Kidney epithelial cell (primary cell): ENCODE data around the gene SLC12A3. TPM values are rescaled to one million over a fixed set of nuclear protein-coding genes. Genes with fewer than 3 reads are reported as not detected.

Experiments used
- DNase-seq: peaks from one replicate; pipeline ENCODE4 v3.0.0-alpha.2; 2010; ENCODE audit warnings: low read depth
- H3K27me3 ChIP-seq: 2 replicates; pipeline ENCODE4 v1.6.0; 2011; ENCODE audit warnings: low read length; ENCODE audit not compliant: control insufficient read depth, insufficient read depth
- H3K36me3 ChIP-seq: 2 replicates; pipeline ENCODE4 v1.5.1; 2011; ENCODE audit warnings: low read length; ENCODE audit not compliant: control insufficient read depth, insufficient read depth
- H3K4me3 ChIP-seq: 2 replicates; pipeline ENCODE4 v1.5.1; 2011; ENCODE audit warnings: low read depth, mild to moderate bottlenecking, control low read depth, low read length
- total RNA-seq: library from RNA; depleted of rRNA; stranded (reverse); fragments of >200 nt; gene quantifications from 2 replicates; pipeline ENCODE4 v1.2.3, GENCODE V29; 2015
- TF ChIP-seq, protein P1 (sequence below): IDR thresholded peaks from 2 replicates; pipeline ENCODE4 v1.5.1; 2011; ENCODE audit warnings: mild to moderate bottlenecking, moderate library complexity, low read length, control low read depth, inconsistent platforms; ENCODE audit not compliant: insufficient read depth, poor library complexity, severe bottlenecking

The SLC12A3 gene
- total RNA-seq, 1 donor from 2014 or later = 0.08 TPM

DNA sequence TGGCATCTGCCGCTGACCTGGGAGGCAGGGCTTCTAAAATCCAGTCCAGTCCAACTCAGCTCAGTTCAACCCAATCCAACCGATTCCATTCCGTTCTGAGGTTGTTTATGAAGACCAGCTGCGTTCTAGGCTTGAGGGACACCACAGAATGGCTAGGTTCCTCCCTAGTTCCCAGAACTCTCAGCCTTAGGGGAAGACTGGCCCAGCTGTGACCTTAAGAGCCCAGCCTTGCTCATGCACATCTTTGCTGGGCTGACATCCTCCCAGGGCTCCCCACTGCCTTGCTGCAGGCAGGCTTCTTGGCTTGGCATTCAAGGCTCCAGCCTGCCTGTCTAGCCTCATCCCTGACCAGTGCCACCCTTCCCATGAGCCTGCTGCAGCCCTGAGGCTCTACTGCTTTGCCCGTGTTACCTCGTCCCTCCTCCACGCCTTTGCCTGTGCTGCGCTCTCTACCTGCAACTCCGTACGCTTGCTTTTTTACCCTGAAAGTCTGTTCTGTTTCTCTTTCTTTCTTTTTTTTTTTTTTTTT lies 7.9 kb downstream of the SLC12A3 start:
- no peak overlapping the region for H3K4me3 ChIP-seq
- H3K27me3 ChIP-seq = no peaks in the 10 kb centered on the region
- TF ChIP-seq, protein P1, sequence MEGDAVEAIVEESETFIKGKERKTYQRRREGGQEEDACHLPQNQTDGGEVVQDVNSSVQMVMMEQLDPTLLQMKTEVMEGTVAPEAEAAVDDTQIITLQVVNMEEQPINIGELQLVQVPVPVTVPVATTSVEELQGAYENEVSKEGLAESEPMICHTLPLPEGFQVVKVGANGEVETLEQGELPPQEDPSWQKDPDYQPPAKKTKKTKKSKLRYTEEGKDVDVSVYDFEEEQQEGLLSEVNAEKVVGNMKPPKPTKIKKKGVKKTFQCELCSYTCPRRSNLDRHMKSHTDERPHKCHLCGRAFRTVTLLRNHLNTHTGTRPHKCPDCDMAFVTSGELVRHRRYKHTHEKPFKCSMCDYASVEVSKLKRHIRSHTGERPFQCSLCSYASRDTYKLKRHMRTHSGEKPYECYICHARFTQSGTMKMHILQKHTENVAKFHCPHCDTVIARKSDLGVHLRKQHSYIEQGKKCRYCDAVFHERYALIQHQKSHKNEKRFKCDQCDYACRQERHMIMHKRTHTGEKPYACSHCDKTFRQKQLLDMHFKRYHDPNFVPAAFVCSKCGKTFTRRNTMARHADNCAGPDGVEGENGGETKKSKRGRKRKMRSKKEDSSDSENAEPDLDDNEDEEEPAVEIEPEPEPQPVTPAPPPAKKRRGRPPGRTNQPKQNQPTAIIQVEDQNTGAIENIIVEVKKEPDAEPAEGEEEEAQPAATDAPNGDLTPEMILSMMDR = no peak
- DNase-seq = no peak
- no peaks in the 10 kb centered on the region for H3K36me3 ChIP-seq

DNA sequence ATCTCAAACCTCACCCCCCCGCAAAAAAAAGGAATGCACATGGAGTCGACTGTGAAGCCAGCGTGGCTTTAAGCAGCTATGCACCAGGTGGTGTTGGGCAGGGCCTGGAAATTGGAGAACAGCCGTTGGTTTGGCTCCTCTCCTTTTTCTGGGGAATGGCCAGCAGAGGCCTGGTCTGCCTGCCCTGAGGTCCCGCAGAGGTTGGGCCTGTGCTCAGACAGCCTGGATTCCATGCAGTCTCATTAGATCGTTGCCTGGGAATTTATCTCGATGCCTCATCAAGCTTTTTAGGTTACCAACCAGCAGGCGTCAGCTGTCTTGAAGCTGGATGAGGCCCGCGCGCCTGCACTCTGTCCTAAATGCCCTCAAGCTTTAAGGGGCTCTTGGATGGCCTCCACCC lies 9.8 kb downstream of the SLC12A3 start:
- H3K36me3 ChIP-seq = no peaks in the 10 kb centered on the region
- no peaks in the 10 kb centered on the region for H3K27me3 ChIP-seq
- no peak overlapping the region for H3K4me3 ChIP-seq
- TF ChIP-seq, protein P1 = no peak
- DNase-seq = no peak

DNA sequence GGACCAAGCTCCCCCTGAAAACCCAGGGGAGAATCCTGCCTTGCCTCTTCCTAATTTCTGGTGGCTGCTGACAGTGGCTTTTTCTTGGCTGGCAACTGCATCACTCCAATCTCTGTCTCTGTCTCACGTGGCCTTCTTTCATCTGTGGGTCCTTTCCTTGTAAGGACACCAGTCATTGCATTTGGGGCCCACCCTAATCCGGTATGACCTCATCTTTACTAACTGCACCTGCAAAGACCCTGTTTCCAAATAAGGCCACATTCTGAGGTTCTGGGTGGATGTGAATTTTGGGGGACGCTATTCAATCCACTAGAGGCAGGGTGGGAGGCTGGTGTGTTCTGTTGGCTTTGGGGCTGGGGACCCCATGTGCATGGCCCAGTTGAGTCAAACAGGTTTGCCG lies 11.0 kb downstream of the SLC12A3 start:
- no peak for DNase-seq
- Histone ChIP-seq H3K4me3 (no peak overlapping the region), H3K36me3 (no peaks in the 10 kb centered on the region), H3K27me3 (no peaks in the 10 kb centered on the region)
- TF ChIP-seq, protein P1 = no peak

DNA sequence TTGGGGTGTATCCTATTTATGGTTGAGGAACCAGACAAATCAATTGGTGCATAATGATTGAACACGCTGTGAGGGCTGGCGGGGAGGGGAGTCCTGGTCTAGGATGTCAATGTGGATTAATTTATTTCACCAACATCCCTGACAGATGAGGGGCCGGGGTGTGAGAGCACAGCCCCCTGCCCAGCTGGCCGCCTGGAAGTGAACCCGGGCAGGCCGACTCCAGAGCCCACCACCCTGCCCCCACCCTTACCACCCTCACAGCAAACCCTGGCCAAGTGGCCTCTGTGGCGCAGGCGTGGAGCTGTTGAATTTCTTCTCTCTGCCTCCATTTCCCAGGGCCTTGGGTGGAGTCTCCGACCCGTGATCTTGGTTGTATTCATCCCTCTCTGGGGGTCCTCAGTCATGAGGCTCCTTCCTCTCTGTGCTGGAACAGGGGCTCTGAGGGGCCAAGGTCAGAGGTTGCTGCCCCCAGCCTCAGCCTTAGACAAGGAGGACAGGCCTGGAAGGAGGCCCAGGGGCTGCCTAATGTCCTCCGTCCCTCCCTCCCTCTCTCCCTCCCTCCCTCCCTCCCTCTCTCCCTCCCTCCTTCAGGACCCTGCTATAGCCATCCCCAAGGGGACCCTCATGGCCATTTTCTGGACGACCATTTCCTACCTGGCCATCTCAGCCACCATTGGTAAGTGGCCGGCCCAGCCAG lies 12.6 kb downstream of the SLC12A3 start:
- Histone ChIP-seq H3K4me3 (no peak overlapping the region), H3K27me3 (no peaks in the 10 kb centered on the region), H3K36me3 (no peaks in the 10 kb centered on the region)
- TF ChIP-seq, protein P1 = no peak
- DNase-seq = no peak

GRCh38 chr16:56878282-56878854 lies 13.4 kb downstream of the SLC12A3 start:
- no peak overlapping the region for H3K4me3 ChIP-seq
- no peaks in the 10 kb centered on the region for H3K27me3 ChIP-seq
- DNase-seq = no peak
- no peaks in the 10 kb centered on the region for H3K36me3 ChIP-seq
- TF ChIP-seq, protein P1 = no peak
